Measurements from ENCODE around the gene REL.

The REL gene

GRCh38 chr2:60954139-60954538, 72.8 kb downstream of the REL start:
- Mint-ChIP-seq H3K36me3 (peaks cover 16% of the 10 kb centered on the region), H3K4me1 (no peaks in the 10 kb centered on the region), H3K27ac (no peak overlapping the region), H3K27me3 (no peaks in the 10 kb centered on the region), H3K4me3 (no peak overlapping the region), H3K9me3 (no peaks in the 10 kb centered on the region)
- DNase-seq (ENCODE audit: low spot score in 2 of 2) (no peak), ATAC-seq (ENCODE audit: low read depth) (no peak)

GRCh38 chr2:60957224-60957623, 75.8 kb downstream of the REL start:
- Mint-ChIP-seq H3K36me3 (peaks cover 15% of the 10 kb centered on the region), H3K4me1 (no peaks in the 10 kb centered on the region), H3K4me3 (no peak overlapping the region), H3K27ac (no peak overlapping the region), H3K27me3 (no peaks in the 10 kb centered on the region), H3K9me3 (no peaks in the 10 kb centered on the region)
- ATAC-seq (ENCODE audit: low read depth) (no peak), DNase-seq (ENCODE audit: low spot score in 2 of 2) (no peak)

GRCh38 chr2:60957643-60958042, 76.3 kb downstream of the REL start:
- ATAC-seq (ENCODE audit: low read depth) (no peak), DNase-seq (ENCODE audit: low spot score in 2 of 2) (no peak)
- H3K4me1 Mint-ChIP-seq, result no peaks in the 10 kb centered on the region
- H3K9me3 Mint-ChIP-seq, result no peaks in the 10 kb centered on the region
- peaks cover 16% of the 10 kb centered on the region for H3K36me3 Mint-ChIP-seq
- H3K27ac Mint-ChIP-seq, result no peak overlapping the region
- H3K4me3 Mint-ChIP-seq, result no peak overlapping the region
- no peaks in the 10 kb centered on the region for H3K27me3 Mint-ChIP-seq

- no peak overlapping the region for H3K27ac Mint-ChIP-seq
- peaks cover 14% of the 10 kb centered on the region for H3K36me3 Mint-ChIP-seq
- no peak for DNase-seq (ENCODE audit: low spot score in 2 of 2)
- H3K9me3 Mint-ChIP-seq, result no peaks in the 10 kb centered on the region
- H3K27me3 Mint-ChIP-seq, result no peaks in the 10 kb centered on the region
- H3K4me3 Mint-ChIP-seq, result no peak overlapping the region
- no peak for ATAC-seq (ENCODE audit: low read depth)
- peaks cover 3% of the 10 kb centered on the region for H3K4me1 Mint-ChIP-seq
Observed at GRCh38 chr2:60958361-60958760, 77.0 kb downstream of the REL start.

GRCh38 chr2:60958800-60959199, 77.4 kb downstream of the REL start:
- no peaks in the 10 kb centered on the region for H3K27me3 Mint-ChIP-seq
- peak overlapping the region; percentile 65 for H3K27ac Mint-ChIP-seq
- no peak overlapping the region for H3K4me3 Mint-ChIP-seq
- H3K9me3 Mint-ChIP-seq, result no peaks in the 10 kb centered on the region
- DNase-seq (ENCODE audit: low spot score in 2 of 2) (no peak), ATAC-seq (ENCODE audit: low read depth) (no peak)
- peaks cover 9% of the 10 kb centered on the region for H3K36me3 Mint-ChIP-seq
- H3K4me1 Mint-ChIP-seq, result peaks cover 4% of the 10 kb centered on the region

- ATAC-seq (ENCODE audit: low read depth) (no peak), DNase-seq (ENCODE audit: low spot score in 2 of 2) (no peak)
- Mint-ChIP-seq H3K4me1 (peaks cover 6% of the 10 kb centered on the region), H3K36me3 (peaks cover 5% of the 10 kb centered on the region), H3K9me3 (no peaks in the 10 kb centered on the region), H3K27me3 (no peaks in the 10 kb centered on the region), H3K4me3 (no peak overlapping the region), H3K27ac (no peak overlapping the region)
Observed at GRCh38 chr2:60959501-60959900, 78.1 kb downstream of the REL start.

GRCh38 chr2:60960706-60961105, 79.3 kb downstream of the REL start:
- no peak overlapping the region for H3K4me3 Mint-ChIP-seq
- no peaks in the 10 kb centered on the region for H3K27me3 Mint-ChIP-seq
- no peak overlapping the region for H3K27ac Mint-ChIP-seq
- no peaks in the 10 kb centered on the region for H3K9me3 Mint-ChIP-seq
- ATAC-seq (ENCODE audit: low read depth), result no peak
- H3K4me1 Mint-ChIP-seq, result peaks cover 8% of the 10 kb centered on the region
- peaks cover 5% of the 10 kb centered on the region for H3K36me3 Mint-ChIP-seq
- no peak for DNase-seq (ENCODE audit: low spot score in 2 of 2)

GRCh38 chr2:60961457-60961856, 80.1 kb downstream of the REL start:
- Mint-ChIP-seq H3K27me3 (no peaks in the 10 kb centered on the region), H3K4me1 (peaks cover 11% of the 10 kb centered on the region), H3K27ac (no peak overlapping the region), H3K9me3 (no peaks in the 10 kb centered on the region), H3K4me3 (no peak overlapping the region), H3K36me3 (peaks cover 4% of the 10 kb centered on the region)
- no peak for DNase-seq (ENCODE audit: low spot score in 2 of 2)
- no peak for ATAC-seq (ENCODE audit: low read depth)

- Mint-ChIP-seq H3K27ac (peak overlapping the region; percentile 61), H3K9me3 (no peaks in the 10 kb centered on the region), H3K27me3 (no peaks in the 10 kb centered on the region), H3K36me3 (peaks cover 4% of the 10 kb centered on the region), H3K4me1 (peaks cover 12% of the 10 kb centered on the region), H3K4me3 (no peak overlapping the region)
- ATAC-seq (ENCODE audit: low read depth), result no peak
- no peak for DNase-seq (ENCODE audit: low spot score in 2 of 2)
Observed at GRCh38 chr2:60962528-60962927, 81.2 kb downstream of the REL start.

- Mint-ChIP-seq H3K27ac (peak overlapping the region; percentile 61), H3K9me3 (no peaks in the 10 kb centered on the region), H3K27me3 (no peaks in the 10 kb centered on the region), H3K4me1 (peaks cover 16% of the 10 kb centered on the region), H3K36me3 (peaks cover 4% of the 10 kb centered on the region), H3K4me3 (no peak overlapping the region)
- DNase-seq (ENCODE audit: low spot score in 2 of 2), result no peak
- no peak for ATAC-seq (ENCODE audit: low read depth)
Observed at GRCh38 chr2:60963190-60963589, 81.8 kb downstream of the REL start.

- peaks cover 22% of the 10 kb centered on the region for H3K4me1 Mint-ChIP-seq
- H3K27ac Mint-ChIP-seq, result peak overlapping the region; percentile 75
- DNase-seq (ENCODE audit: low spot score in 2 of 2) (no peak), ATAC-seq (ENCODE audit: low read depth) (no peak)
- H3K4me3 Mint-ChIP-seq, result no peak overlapping the region
- H3K9me3 Mint-ChIP-seq, result no peaks in the 10 kb centered on the region
- peaks cover 2% of the 10 kb centered on the region for H3K36me3 Mint-ChIP-seq
- H3K27me3 Mint-ChIP-seq, result no peaks in the 10 kb centered on the region
Observed at GRCh38 chr2:60964651-60965498, 83.5 kb downstream of the REL start.

- H3K27me3 Mint-ChIP-seq, result no peaks in the 10 kb centered on the region
- H3K4me1 Mint-ChIP-seq, result peaks cover 22% of the 10 kb centered on the region
- DNase-seq (ENCODE audit: low spot score in 2 of 2) (no peak), ATAC-seq (ENCODE audit: low read depth) (no peak)
- H3K9me3 Mint-ChIP-seq, result no peaks in the 10 kb centered on the region
- peak overlapping the region; percentile 75 for H3K27ac Mint-ChIP-seq
- no peak overlapping the region for H3K4me3 Mint-ChIP-seq
- peaks cover 2% of the 10 kb centered on the region for H3K36me3 Mint-ChIP-seq
Observed at GRCh38 chr2:60965499-60965785, 84.1 kb downstream of the REL start.

- ATAC-seq (ENCODE audit: low read depth) (peak; percentile 64), DNase-seq (ENCODE audit: low spot score in 2 of 2) (no peak)
- H3K27me3 Mint-ChIP-seq, result no peaks in the 10 kb centered on the region
- H3K36me3 Mint-ChIP-seq, result peaks cover 2% of the 10 kb centered on the region
- H3K27ac Mint-ChIP-seq, result peak overlapping the region; percentile 86
- H3K9me3 Mint-ChIP-seq, result no peaks in the 10 kb centered on the region
- peak overlapping the region; percentile 74 for H3K4me3 Mint-ChIP-seq
- peaks cover 22% of the 10 kb centered on the region for H3K4me1 Mint-ChIP-seq
Observed at GRCh38 chr2:60966507-60967405, 85.4 kb downstream of the REL start.

- H3K27me3 Mint-ChIP-seq, result no peaks in the 10 kb centered on the region
- H3K36me3 Mint-ChIP-seq, result peaks cover 2% of the 10 kb centered on the region
- H3K27ac Mint-ChIP-seq, result peak overlapping the region; percentile 97
- peak overlapping the region; percentile 80 for H3K4me3 Mint-ChIP-seq
- DNase-seq (ENCODE audit: low spot score in 2 of 2) (no peak), ATAC-seq (ENCODE audit: low read depth) (no peak)
- H3K9me3 Mint-ChIP-seq, result peaks cover 1% of the 10 kb centered on the region
- H3K4me1 Mint-ChIP-seq, result peaks cover 39% of the 10 kb centered on the region
Observed at GRCh38 chr2:60972889-60973656, 91.7 kb downstream of the REL start.
